ENCODE data around the gene IKZF1. TPM values are rescaled to one million over a fixed set of nuclear protein-coding genes. Genes with fewer than 3 reads are reported as not detected.

IKZF1 gene
- polyA plus RNA-seq, 2 of the 4 experiments (the other 2 are of a cell fraction), result not detected

GRCh38 chr7:50411332-50411731 is 106.8 kb downstream of the IKZF1 start:
- FAIRE-seq (no peak), DNase-seq (ENCODE audit: low read depth in 1 of 2, low spot score in 1 of 2) (no peak), ATAC-seq (no peak)
- TF ChIP-seq, protein P1, sequence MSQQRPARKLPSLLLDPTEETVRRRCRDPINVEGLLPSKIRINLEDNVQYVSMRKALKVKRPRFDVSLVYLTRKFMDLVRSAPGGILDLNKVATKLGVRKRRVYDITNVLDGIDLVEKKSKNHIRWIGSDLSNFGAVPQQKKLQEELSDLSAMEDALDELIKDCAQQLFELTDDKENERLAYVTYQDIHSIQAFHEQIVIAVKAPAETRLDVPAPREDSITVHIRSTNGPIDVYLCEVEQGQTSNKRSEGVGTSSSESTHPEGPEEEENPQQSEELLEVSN (IDR thresholded peaks at IDR 0.05; ENCODE audit: borderline replicate concordance, low read depth), result no peak
- no peak for TF ChIP-seq HEYL (CRISPR knock-in tag; IDR thresholded peaks at IDR 0.05)
- TF ChIP-seq CHD4 (IDR thresholded peaks at IDR 0.05; ENCODE audit: borderline replicate concordance), result no peak
- TF ChIP-seq HOXA7 (CRISPR knock-in tag; IDR thresholded peaks at IDR 0.05), result no peak
- TF ChIP-seq ZNF302 (CRISPR knock-in tag; IDR thresholded peaks at IDR 0.05), result no peak
- TF ChIP-seq FOXS1 (CRISPR knock-in tag; IDR thresholded peaks at IDR 0.05), result no peak
- TF ChIP-seq ZC3H11A (IDR thresholded peaks at IDR 0.05), result no peak
- TF ChIP-seq POLR2A (IDR thresholded peaks at IDR 0.05; ENCODE audit: low read length), result no peak
- TF ChIP-seq ELK1 (IDR thresholded peaks at IDR 0.05; ENCODE audit: low read depth, low read length), result no peak
- no peak for TF ChIP-seq JUN (IDR thresholded peaks at IDR 0.05)
- TF ChIP-seq POLR2AphosphoS2 (conservative IDR thresholded peaks at IDR 0.05; ENCODE audit: low read length), result no peak
- no peak for TF ChIP-seq EHF (CRISPR knock-in tag; IDR thresholded peaks at IDR 0.05)
- no peak for TF ChIP-seq ZFP36 (IDR thresholded peaks at IDR 0.05; ENCODE audit: borderline replicate concordance, partially characterized antibody)
- TF ChIP-seq, protein P2, sequence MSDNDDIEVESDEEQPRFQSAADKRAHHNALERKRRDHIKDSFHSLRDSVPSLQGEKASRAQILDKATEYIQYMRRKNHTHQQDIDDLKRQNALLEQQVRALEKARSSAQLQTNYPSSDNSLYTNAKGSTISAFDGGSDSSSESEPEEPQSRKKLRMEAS (IDR thresholded peaks at IDR 0.05), result no peak
- no peak for TF ChIP-seq EHMT2 (IDR thresholded peaks at IDR 0.05; ENCODE audit: low read depth)
- TF ChIP-seq HOXB13 (CRISPR knock-in tag; IDR thresholded peaks at IDR 0.05; ENCODE audit: low read depth), result no peak
- TF ChIP-seq, protein P3, sequence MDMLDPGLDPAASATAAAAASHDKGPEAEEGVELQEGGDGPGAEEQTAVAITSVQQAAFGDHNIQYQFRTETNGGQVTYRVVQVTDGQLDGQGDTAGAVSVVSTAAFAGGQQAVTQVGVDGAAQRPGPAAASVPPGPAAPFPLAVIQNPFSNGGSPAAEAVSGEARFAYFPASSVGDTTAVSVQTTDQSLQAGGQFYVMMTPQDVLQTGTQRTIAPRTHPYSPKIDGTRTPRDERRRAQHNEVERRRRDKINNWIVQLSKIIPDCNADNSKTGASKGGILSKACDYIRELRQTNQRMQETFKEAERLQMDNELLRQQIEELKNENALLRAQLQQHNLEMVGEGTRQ (IDR thresholded peaks at IDR 0.05), result no peak
- no peak for TF ChIP-seq CBX2 (IDR thresholded peaks at IDR 0.05; ENCODE audit: borderline replicate concordance, low read depth)
- no peak for TF ChIP-seq NPAS2 (CRISPR knock-in tag; IDR thresholded peaks at IDR 0.05; ENCODE audit: borderline replicate concordance)
- H3K4me3 ChIP-seq, result no peak overlapping the region
- H3K4me2 ChIP-seq, result no peak overlapping the region
- ChIA-PET POLR2A (no interaction called here), CTCF (no interaction called here)
- no peak overlapping the region for H3K27ac ChIP-seq
- no peaks in the 10 kb centered on the region for H3K9me3 ChIP-seq
- no peaks in the 10 kb centered on the region for H3K4me1 ChIP-seq
- WGBS (ENCODE audit: missing lambda C conversion rate), result 58% methylated on average over 6 of the region's 6 CpGs

DNA sequence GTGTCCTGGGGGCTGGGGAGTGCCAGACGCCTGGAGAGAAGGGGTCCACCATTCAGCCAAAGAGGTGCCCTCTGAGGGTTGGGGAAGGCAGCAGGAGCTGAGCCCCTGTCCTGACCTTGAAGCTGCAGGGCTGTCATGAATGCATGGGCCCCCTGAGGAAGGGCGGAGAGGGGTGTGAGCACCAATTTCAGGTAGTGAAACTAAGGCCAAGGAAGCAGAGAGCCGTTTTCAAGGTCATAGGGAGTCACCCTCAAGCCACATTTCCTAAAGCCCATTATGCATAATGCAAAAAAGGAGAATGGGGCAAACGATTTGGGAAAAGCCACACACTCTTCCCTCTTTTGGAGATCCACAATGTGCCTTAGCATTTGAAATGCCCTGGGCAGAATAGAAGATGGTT is 108.5 kb downstream of the IKZF1 start:
- ATAC-seq (no peak), DNase-seq (ENCODE audit: low read depth in 1 of 2, low spot score in 1 of 2) (no peak), FAIRE-seq (no peak)
- H3K27ac ChIP-seq, result no peak overlapping the region
- ChIA-PET POLR2A (no interaction called here), CTCF (interaction anchor here (0.9 to 1.7 kb wide), 4 partner anchors 9 to 775 kb away, joined by 3 to 5 read pairs (median 3); no protein-coding TSS in a partner anchor)
- no peaks in the 10 kb centered on the region for H3K9me3 ChIP-seq
- 36% methylated on average over 4 of the region's 4 CpGs for WGBS (ENCODE audit: missing lambda C conversion rate)
- H3K4me2 ChIP-seq, result no peak overlapping the region
- H3K4me3 ChIP-seq, result no peak overlapping the region
- H3K4me1 ChIP-seq, result no peaks in the 10 kb centered on the region
- TF ChIP-seq HOXB13 (CRISPR knock-in tag; IDR thresholded peaks at IDR 0.05; ENCODE audit: low read depth), result no peak
- TF ChIP-seq REST (IDR thresholded peaks at IDR 0.05), result no peak
- TF ChIP-seq GATA3 (IDR thresholded peaks at IDR 0.05; ENCODE audit: borderline replicate concordance), result no peak
- TF ChIP-seq EHF (CRISPR knock-in tag; IDR thresholded peaks at IDR 0.05), result no peak
- TF ChIP-seq ZNF302 (CRISPR knock-in tag; IDR thresholded peaks at IDR 0.05), result no peak
- no peak for TF ChIP-seq JUN (IDR thresholded peaks at IDR 0.05)
- TF ChIP-seq ZC3H11A (IDR thresholded peaks at IDR 0.05), result no peak
- TF ChIP-seq ZSCAN20 (CRISPR knock-in tag; IDR thresholded peaks at IDR 0.05), result no peak
- TF ChIP-seq, protein P4, sequence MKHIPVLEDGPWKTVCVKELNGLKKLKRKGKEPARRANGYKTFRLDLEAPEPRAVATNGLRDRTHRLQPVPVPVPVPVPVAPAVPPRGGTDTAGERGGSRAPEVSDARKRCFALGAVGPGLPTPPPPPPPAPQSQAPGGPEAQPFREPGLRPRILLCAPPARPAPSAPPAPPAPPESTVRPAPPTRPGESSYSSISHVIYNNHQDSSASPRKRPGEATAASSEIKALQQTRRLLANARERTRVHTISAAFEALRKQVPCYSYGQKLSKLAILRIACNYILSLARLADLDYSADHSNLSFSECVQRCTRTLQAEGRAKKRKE (CRISPR knock-in tag; IDR thresholded peaks at IDR 0.05; ENCODE audit: low read depth), result no peak
- TF ChIP-seq HEYL (CRISPR knock-in tag; IDR thresholded peaks at IDR 0.05), result no peak
- TF ChIP-seq, protein P5, sequence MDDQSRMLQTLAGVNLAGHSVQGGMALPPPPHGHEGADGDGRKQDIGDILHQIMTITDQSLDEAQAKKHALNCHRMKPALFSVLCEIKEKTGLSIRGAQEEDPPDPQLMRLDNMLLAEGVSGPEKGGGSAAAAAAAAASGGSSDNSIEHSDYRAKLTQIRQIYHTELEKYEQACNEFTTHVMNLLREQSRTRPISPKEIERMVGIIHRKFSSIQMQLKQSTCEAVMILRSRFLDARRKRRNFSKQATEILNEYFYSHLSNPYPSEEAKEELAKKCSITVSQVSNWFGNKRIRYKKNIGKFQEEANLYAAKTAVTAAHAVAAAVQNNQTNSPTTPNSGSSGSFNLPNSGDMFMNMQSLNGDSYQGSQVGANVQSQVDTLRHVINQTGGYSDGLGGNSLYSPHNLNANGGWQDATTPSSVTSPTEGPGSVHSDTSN (IDR thresholded peaks at IDR 0.05), result no peak
- TF ChIP-seq MAZ (IDR thresholded peaks at IDR 0.05; ENCODE audit: borderline replicate concordance, low read depth, low read length), result no peak
- no peak for TF ChIP-seq CBX8 (IDR thresholded peaks at IDR 0.05)
- no peak for TF ChIP-seq RNF2 (IDR thresholded peaks at IDR 0.05; ENCODE audit: borderline replicate concordance, low read depth)
- TF ChIP-seq FOSL2 (IDR thresholded peaks at IDR 0.05), result no peak
- no peak for TF ChIP-seq FOSL2 (CRISPR knock-in tag; IDR thresholded peaks at IDR 0.05)
- TF ChIP-seq, protein P3 (IDR thresholded peaks at IDR 0.05), result no peak
